ENCODE data around the gene SUPT3H.
"Not testable (repeated sequence)": the region's sequence is repeated elsewhere in the genome, so short reads cannot be mapped to it uniquely, and the experiment has no call there.

SUPT3H gene

DNA sequence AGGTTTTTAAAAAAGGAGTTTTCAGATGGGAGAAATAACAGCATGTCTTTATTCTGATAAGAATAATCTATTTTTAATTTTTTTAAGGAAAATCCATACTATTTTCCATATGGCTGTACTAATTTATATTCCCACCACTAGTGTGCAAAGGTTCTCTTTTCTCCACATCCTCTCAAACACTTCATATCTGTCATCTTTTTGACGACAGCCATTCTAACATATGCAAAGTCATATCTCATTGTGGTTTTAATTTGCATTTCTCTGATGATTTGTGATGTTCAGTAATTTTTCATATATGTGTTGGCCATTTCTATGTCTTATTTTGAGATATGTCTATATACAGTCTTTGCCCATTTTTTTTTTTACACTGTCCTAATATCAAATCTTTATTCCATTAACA is 330.2 kb downstream of the SUPT3H start:
- no peak for DNase-seq

GRCh38 chr6:45045253-45045601 is 332.5 kb downstream of the SUPT3H start:
- DNase-seq: no peak

- no peak for DNase-seq
These were observed 333.1 kb downstream of the SUPT3H start for GRCh38 chr6:45044510-45045252.

- no peak for DNase-seq
These were observed 333.6 kb downstream of the SUPT3H start for GRCh38 chr6:45044086-45044485.

DNA sequence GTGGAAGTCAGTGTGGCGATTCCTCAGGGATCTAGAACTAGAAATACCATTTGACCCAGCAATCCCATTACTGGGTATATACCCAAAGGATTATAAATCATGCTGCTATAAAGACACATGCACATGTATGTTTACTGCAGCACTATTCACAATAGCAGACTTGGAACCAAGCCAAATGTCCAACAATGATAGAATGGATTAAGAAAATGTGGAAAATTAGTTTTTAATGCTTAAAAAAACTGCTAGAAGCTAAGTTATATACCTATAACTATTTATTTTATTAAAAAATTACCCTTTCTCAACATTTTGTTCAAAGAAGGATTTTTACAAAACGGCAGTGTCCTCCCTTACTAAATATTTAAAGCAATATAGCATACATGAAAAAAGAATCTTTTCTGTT is 335.1 kb downstream of the SUPT3H start:
- DNase-seq: not testable (repeated sequence)

DNA sequence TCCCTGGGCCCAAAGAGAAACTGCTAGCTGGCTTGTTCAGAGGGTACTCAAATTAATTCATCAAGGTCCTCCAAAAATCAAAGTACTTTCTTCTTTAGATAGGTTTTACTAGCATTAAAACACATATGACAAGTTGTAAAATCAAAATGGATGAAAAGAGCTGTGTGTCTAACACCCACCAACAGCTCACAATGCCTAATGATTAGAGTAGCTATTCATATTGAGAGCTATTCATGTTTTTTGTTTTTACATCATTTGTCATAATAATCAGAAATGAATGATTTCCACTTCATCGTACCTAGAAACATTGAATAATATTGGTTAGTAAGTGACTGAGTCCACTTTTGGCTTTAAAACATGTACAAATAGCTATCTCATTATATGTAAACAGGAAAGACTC is 339.5 kb downstream of the SUPT3H start:
- no peak for DNase-seq

- DNase-seq: no peak
These were observed 341.6 kb downstream of the SUPT3H start for GRCh38 chr6:45036103-45036502.

DNA sequence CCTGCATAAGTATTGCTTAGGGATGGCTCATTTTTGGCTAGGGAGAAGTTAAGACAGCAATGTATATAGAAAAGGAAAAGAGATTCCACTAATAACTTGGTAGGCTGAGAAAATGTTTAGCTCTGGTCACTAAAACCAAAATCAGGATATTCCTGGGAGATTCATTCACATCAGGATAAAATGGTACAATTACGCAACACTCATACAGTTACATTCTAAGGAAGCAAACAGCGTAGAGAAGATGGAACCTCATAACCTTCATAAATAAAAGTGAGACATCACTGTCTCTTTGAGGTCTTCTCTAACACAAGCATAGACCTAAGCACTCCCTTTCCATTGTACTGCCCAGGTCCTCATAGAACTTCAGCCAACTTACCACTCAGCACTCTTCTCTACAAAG is 345.3 kb downstream of the SUPT3H start:
- no peak for DNase-seq

GRCh38 chr6:45031601-45032000 is 346.1 kb downstream of the SUPT3H start:
- no peak for DNase-seq

DNA sequence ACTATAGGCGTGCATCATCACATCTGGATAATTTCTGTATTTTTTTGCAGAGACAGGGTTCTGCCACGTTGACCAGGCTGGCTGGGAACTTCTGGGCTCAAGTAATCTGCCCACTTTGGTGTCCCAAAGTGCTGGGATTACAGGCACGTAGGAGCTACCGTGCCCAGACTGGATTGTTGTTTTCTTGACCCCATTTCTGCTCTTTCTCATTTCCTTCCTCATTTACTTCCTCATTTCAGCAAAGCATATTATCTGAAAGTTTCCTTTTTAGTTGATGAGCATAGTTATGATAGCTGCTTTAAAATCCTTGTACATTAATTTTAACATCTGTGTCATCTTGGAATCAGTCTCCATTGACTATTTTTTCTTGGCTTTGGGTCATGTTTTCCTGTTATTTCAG is 350.6 kb downstream of the SUPT3H start:
- DNase-seq: no peak

DNA sequence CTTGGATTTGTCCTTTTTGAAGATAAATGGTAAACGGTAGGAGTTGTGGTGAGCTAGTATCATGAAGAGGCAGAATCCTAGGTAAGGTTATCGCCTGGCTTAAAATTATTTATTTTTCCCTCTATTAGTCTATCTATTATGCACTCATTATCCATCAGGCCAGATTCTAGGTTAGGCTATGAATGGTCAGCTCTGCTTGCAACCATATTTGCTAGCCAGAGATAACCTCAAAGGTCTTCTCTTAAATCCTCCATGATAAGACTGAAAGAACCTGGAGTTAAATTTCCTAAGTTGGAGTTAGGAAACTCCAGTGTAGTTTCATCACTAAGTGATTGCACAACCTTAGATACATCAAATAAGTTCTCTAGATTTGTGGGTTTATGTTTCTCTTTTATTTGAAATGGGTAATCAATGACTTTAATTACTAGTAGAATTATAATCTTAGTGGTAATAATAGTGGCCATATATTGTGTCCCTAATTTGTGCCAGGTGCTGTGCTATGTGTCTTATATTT is 351.7 kb downstream of the SUPT3H start:
- DNase-seq: no peak

DNA sequence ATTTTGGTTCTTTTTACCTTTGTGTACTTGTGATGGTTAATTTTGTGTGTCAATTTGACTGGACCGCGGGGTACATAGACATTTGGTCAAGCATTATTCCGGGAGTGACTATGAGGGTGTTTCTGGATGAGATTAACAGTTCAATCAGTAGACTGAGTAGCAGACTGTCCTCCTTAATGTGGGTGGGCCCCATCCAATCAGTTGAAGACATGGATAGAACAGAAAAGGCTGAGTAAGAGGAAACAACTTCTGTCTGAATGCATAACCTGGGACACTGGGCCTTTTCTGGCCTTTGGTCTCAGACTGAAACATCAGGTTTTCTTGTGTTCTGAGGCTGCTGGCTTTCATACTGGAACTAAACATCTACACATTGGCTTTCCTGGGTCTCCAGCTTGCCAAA is 353.1 kb downstream of the SUPT3H start:
- DNase-seq: no peak

DNA sequence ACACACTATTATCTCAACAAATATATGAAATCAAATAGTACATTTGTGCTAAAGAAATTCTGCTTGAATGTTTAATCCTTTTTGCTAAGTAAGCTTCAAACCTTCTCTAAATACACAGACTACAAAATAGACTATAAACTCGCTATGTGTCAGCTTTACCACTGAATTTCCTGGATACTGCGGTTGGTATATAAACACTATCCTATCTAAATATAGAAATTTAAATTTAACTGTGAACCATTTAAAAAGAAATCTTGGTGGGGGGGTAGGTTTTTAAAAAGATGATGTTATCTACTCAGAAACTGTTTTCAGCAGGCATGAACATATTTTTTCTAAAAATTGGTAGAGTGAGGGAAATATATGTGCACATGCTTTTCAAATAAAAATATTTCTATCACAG is 356.1 kb downstream of the SUPT3H start:
- no peak for DNase-seq

DNA sequence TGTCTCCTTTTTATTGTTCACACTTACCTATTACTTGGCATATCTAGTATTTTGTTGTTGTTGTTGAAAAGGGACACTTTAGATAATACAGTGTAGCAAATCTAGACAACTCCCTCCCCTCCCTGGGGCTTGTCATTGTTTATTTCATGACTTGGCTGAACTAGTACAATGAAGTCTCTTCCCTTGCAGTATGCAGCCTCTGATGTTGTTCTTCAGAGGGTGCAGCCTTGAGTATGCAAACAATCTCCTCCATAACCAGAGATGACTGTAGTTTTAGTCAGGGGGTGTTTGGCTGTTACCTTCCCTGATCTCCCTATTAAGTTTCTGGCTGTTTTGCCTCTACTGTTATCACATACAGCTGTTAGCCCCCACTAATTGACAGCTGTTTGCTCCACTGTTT is 365.0 kb downstream of the SUPT3H start:
- DNase-seq: no peak

DNA sequence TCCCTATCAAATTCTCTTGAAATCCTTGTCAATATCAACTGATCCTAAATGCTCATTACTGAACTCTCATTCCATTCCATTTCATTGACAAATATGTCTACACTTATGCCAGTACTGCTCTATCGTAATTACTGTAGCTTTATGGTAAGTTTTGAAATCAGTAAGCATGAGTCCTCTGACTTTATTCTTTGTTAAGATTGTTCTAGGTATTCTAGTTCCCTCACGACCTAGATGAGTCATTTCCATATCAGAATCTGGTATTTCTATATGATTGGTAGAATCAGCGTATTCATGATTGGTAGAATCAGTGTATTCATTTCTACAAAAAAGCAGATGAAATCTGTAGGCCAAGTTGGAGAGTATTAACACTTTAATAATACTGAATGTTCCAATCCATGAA is 368.2 kb downstream of the SUPT3H start:
- DNase-seq: no peak

GRCh38 chr6:45006893-45007292 is 370.8 kb downstream of the SUPT3H start:
- no peak for DNase-seq

DNA sequence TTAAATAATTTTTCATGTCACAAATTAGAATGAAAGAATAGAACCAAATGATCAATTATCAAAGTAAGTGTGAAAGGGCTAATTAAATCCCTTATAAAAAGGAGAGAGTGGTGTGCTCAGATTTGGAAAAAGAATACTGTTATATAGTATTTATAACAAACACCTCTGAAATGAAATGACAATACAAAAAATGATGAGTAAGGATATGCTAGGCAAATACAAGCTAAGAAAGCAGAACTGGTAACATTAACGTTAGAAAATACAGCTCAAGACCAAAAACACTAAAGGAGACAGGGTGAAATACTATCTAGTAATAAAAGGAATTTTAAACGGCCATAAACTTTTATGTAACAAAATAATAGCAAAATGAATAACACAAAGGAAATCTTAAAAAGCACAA is 373.8 kb downstream of the SUPT3H start:
- DNase-seq: no peak

DNA sequence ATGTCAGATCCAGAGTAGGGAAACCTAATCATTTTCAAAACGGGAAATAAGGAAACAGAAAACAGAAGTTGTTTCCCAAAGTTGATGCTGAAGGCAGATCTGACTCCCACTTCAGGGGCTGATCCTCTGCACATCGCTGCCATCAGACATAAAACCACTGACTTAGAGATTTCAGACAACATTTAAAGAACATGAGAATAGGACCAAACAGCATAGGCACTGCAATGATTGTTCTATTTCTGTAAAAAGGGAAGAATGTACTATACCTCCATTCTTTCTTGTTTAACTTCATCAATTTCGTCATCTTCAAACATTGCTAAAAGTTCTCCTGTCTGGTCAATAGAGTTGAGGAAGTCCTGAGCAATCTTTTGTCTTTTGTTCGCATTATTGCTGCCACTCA is 374.3 kb downstream of the SUPT3H start:
- no peak for DNase-seq

GRCh38 chr6:45002390-45003105 is 375.2 kb downstream of the SUPT3H start:
- no peak for DNase-seq

GRCh38 chr6:45001663-45002062 is 376.1 kb downstream of the SUPT3H start:
- DNase-seq: no peak

DNA sequence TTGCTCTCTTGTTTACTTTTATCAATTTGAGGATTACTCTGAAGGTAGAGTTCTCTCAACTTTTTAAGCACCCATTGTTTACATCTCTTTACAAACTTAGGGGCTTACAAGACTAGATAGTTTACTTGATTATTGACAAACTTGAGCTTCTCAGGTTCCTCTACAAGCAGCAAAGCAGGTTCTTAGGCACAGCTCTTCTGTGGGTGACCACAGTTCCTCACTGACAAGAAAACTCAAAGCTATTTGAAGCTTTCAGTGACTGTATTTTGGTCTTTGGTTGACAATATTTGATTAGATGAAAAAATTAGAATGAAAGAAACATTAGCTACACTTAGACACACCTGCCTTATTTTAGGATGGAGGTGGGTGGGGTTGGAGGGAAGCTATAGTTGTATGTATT is 376.9 kb downstream of the SUPT3H start:
- DNase-seq: no peak

- no peak for DNase-seq
These were observed 378.7 kb downstream of the SUPT3H start for GRCh38 chr6:44999066-44999465.

DNA sequence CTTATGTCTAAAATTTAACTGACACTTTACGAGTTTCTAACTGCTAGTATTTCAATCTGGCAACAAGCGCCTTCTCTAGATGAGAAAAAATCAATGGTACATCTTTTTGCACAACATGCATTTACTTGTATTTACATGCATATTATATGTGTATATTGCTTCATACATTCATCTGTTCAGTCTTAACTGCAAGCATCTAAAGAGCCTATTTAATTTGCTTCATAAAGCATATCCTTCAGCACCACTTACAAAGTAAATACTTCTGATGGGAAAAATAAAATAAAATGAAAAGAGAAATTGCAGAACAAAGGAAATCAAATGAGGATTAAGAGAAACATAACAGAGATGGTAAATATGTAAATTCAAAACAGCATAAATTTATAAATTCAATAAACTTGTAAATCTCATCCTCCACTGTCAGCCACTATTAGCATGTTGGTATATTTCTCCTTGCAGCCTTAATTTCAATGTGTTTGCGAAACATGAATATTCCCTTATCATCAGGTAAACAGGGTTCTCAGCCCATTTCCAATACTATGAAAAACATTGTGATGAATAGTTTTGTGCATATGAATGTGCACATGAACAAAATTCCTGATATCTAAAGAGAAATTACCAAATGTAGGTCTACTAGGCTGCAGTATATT is 382.1 kb downstream of the SUPT3H start:
- no peak for DNase-seq

DNA sequence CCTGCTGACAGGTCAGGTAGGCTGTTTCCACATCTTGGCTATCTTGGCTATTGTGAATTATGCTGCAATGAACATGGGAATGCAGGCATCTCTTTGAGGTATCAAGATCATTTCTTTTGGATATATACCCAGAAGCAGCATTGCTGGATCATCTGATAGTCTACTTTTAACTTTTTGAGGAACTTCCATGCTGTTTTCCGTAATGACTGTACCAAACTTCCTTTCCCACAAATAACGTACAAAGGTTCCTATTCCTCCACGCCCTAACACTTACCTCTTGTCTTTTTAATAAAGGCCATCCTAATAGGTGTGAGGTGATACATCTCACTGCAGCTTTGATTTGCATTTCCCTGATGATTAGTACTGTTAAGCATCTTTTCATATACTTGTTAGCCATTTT is 388.3 kb downstream of the SUPT3H start:
- DNase-seq: no peak
